Loucy (cell line): ENCODE results near the gene PDZRN3.

Experiments used
- H2AFZ ChIP-seq: fragments of 200-600 bp; sonication (generic); 2 replicates; pipeline ENCODE4 v1.6.0; 2016; ENCODE audit warnings: antibody characterized with exemption, mild to moderate bottlenecking, low read length, moderate library complexity
- H3F3A ChIP-seq: fragments of 200-600 bp; 2 replicates; pipeline ENCODE4 v1.6.0; 2016; ENCODE audit warnings: antibody characterized with exemption, low read depth, mild to moderate bottlenecking
- H3K27me3 ChIP-seq: fragments of 200-600 bp; sonication (generic); 2 replicates; pipeline ENCODE4 v1.6.1; 2014; ENCODE audit warnings: low read length, mild to moderate bottlenecking; ENCODE audit not compliant: insufficient read depth, poor library complexity, severe bottlenecking
- H3K36me3 ChIP-seq: fragments of 200-600 bp; sonication (generic); 2 replicates; pipeline ENCODE4 v1.6.1; 2016; ENCODE audit warnings: low read length; ENCODE audit not compliant: insufficient read depth
- H3K4me1 ChIP-seq: fragments of 200-600 bp; sonication (generic); 2 replicates; pipeline ENCODE4 v1.5.1; 2014; ENCODE audit warnings: low read length, mild to moderate bottlenecking; ENCODE audit not compliant: insufficient read depth, poor library complexity, severe bottlenecking
- H3K4me2 ChIP-seq: fragments of 200-600 bp; sonication (generic); 2 replicates; pipeline ENCODE4 v1.6.0; 2014; ENCODE audit warnings: antibody characterized with exemption, low read length, low read depth, mild to moderate bottlenecking; ENCODE audit not compliant: poor library complexity, severe bottlenecking
- H3K4me3 ChIP-seq: fragments of 200-600 bp; sonication (generic); 2 replicates; pipeline ENCODE4 v1.5.1; 2014; ENCODE audit warnings: low read length, mild to moderate bottlenecking, mixed read lengths; ENCODE audit not compliant: poor library complexity, severe bottlenecking
- H3K79me2 ChIP-seq: fragments of 200-600 bp; sonication (generic); 2 replicates; pipeline ENCODE4 v1.6.1; 2014; ENCODE audit warnings: low read length; ENCODE audit not compliant: insufficient read depth
- H3K9ac ChIP-seq: fragments of 200-600 bp; sonication (generic); 2 replicates; pipeline ENCODE4 v1.6.0; 2014; ENCODE audit warnings: mild to moderate bottlenecking, low read depth, low read length, moderate library complexity; ENCODE audit not compliant: poor library complexity, severe bottlenecking
- H3K9me2 ChIP-seq: fragments of 200-600 bp; sonication (generic); replicated peaks from 2 replicates; pipeline ENCODE4 v1.6.1; 2016; ENCODE audit warnings: low read depth, low read length, mixed read lengths
- H3K9me3 ChIP-seq: fragments of 200-600 bp; sonication (generic); 2 replicates; pipeline ENCODE4 v1.6.1; 2014; ENCODE audit warnings: mild to moderate bottlenecking, antibody characterized with exemption, low read length, low read depth; ENCODE audit not compliant: insufficient read depth
- H4K20me1 ChIP-seq: fragments of 200-600 bp; sonication (generic); 2 replicates; pipeline ENCODE4 v1.6.0; 2014; ENCODE audit warnings: antibody characterized with exemption, low read length, mild to moderate bottlenecking; ENCODE audit not compliant: insufficient read depth, poor library complexity, severe bottlenecking
- EZH2phosphoT487 ChIP-seq: fragments of 200-600 bp; IDR thresholded peaks from 2 replicates; pipeline ENCODE4 v1.6.1; 2018; ENCODE audit warnings: antibody characterized with exemption, mild to moderate bottlenecking, moderate library complexity, borderline replicate concordance
- TF ChIP-seq, protein P1 (sequence below): fragments of 200-600 bp; sonication (generic); conservative IDR thresholded peaks from 2 replicates; pipeline ENCODE4 v1.5.1; 2014; ENCODE audit warnings: mild to moderate bottlenecking, antibody characterized with exemption, low read length

PDZRN3 gene

GRCh38 chr3:73652896-73653295, 28.2 kb upstream of the PDZRN3 start:
- H3K36me3 ChIP-seq = no peaks in the 10 kb centered on the region

DNA sequence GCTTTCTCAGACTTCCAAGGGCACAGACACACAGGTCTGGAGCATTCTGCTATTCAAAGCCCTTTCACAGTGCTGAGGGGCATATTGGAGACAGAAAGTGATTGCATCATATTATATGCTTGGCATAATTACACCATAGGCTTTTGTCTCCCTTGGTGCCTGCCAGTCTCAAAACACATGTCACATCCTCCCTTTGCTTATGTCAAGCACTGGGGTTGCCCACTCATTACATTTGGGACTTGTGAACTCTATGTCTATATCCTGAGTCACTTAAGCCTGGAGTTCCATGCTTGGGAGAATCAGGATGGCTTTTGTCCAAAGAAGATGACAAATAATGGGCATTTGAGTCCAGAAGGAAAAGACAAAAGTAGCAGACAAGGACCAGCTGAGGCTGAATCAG, 12.3 kb upstream of the PDZRN3 start:
- Histone ChIP-seq H3K27me3 (no peaks in the 10 kb centered on the region), H2AFZ (no peak overlapping the region), H3K4me2 (no peak overlapping the region), H3F3A (no peaks in the 10 kb centered on the region), H3K36me3 (no peaks in the 10 kb centered on the region), H3K9me3 (no peaks in the 10 kb centered on the region), H3K4me1 (no peaks in the 10 kb centered on the region), H3K79me2 (no peaks in the 10 kb centered on the region), H4K20me1 (no peaks in the 10 kb centered on the region), H3K4me3 (no peak overlapping the region), H3K9me2 (no peaks in the 10 kb centered on the region), H3K9ac (no peak overlapping the region)
- TF ChIP-seq, protein P1, sequence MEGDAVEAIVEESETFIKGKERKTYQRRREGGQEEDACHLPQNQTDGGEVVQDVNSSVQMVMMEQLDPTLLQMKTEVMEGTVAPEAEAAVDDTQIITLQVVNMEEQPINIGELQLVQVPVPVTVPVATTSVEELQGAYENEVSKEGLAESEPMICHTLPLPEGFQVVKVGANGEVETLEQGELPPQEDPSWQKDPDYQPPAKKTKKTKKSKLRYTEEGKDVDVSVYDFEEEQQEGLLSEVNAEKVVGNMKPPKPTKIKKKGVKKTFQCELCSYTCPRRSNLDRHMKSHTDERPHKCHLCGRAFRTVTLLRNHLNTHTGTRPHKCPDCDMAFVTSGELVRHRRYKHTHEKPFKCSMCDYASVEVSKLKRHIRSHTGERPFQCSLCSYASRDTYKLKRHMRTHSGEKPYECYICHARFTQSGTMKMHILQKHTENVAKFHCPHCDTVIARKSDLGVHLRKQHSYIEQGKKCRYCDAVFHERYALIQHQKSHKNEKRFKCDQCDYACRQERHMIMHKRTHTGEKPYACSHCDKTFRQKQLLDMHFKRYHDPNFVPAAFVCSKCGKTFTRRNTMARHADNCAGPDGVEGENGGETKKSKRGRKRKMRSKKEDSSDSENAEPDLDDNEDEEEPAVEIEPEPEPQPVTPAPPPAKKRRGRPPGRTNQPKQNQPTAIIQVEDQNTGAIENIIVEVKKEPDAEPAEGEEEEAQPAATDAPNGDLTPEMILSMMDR = no peak
- no peak for TF ChIP-seq EZH2phosphoT487

More at GRCh38 chr3:73652896-73653295, 28.2 kb upstream of the PDZRN3 start:
- H3K4me3 ChIP-seq = no peak overlapping the region
- H2AFZ ChIP-seq = no peak overlapping the region
- no peaks in the 10 kb centered on the region for H3K79me2 ChIP-seq
- H3K9me3 ChIP-seq = no peaks in the 10 kb centered on the region
- no peaks in the 10 kb centered on the region for H3F3A ChIP-seq
- H3K4me2 ChIP-seq = no peak overlapping the region
- TF ChIP-seq, protein P1 = no peak
- TF ChIP-seq EZH2phosphoT487 = no peak
- H4K20me1 ChIP-seq = no peaks in the 10 kb centered on the region
- H3K27me3 ChIP-seq = no peaks in the 10 kb centered on the region
- H3K9ac ChIP-seq = no peak overlapping the region
- H3K9me2 ChIP-seq = no peaks in the 10 kb centered on the region
- H3K4me1 ChIP-seq = no peaks in the 10 kb centered on the region

DNA sequence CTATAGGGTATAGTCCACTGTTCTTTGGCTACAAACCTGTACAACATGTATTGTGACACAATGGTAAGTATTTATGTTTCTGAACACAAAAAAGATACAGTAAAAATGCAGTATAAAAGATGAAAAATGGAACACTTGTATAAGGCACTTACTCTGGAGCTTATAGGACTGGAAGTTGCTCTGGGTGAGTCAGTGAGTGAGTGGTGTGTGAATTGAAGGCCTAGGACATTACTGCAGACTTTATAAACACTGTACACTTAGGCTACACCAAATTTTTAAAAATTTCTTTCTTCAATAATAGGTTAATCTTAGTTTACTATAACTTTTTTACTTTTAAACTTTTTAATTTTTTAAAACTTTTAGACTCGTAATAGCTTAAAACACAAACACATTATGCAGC, 10.5 kb upstream of the PDZRN3 start:
- Histone ChIP-seq H3K4me1 (no peaks in the 10 kb centered on the region), H3K9ac (no peak overlapping the region), H2AFZ (no peak overlapping the region), H3K9me2 (no peaks in the 10 kb centered on the region), H3K4me2 (no peak overlapping the region), H3F3A (no peaks in the 10 kb centered on the region), H3K9me3 (no peaks in the 10 kb centered on the region), H3K79me2 (no peaks in the 10 kb centered on the region), H3K4me3 (no peak overlapping the region), H3K36me3 (no peaks in the 10 kb centered on the region), H4K20me1 (no peaks in the 10 kb centered on the region), H3K27me3 (no peaks in the 10 kb centered on the region)
- TF ChIP-seq, protein P1 = no peak
- TF ChIP-seq EZH2phosphoT487 = no peak
